Right lobe of liver (tissue), 6 donors: ENCODE measurements around the gene CASKIN1. TPM values are rescaled to one million over a fixed set of nuclear protein-coding genes. Genes with fewer than 3 reads are reported as not detected.

Experiments used
- ATAC-seq, 4 donors: fragments of 200-7000 bp; cut with Tn5 transposase; one replicate each; pipeline ENCODE4 v1.9.1; 2020; ENCODE audit warnings: mild to moderate bottlenecking in 4 of 4, moderate library complexity in 4 of 4
- DNase-seq, 3 donors: peaks; one replicate each; pipeline ENCODE4 v3.0.0-alpha.2; 2020
- H3K27ac ChIP-seq, 3 donors: fragments of 200-600 bp; one replicate each; pipeline ENCODE4 v1.8.0; 2022
- H3K27me3 ChIP-seq, 2 donors: fragments of 200-600 bp; one replicate each; pipeline ENCODE4 v1.8.0; 2022
- H3K36me3 ChIP-seq, 4 donors: fragments of 200-600 bp; sonication (generic) in 1 of 4; one replicate each; pipeline versions ENCODE4 v1.5.1 to v1.8.0; 2017 to 2022; ENCODE audit warnings: control low read depth in 1 of 4
- H3K4me1 ChIP-seq, 4 donors: fragments of 200-600 bp; sonication (generic) in 1 of 4; one replicate each; pipeline versions ENCODE4 v1.5.1 to v1.8.0; 2017 to 2022; ENCODE audit warnings: control low read depth in 1 of 4
- H3K4me3 ChIP-seq, 3 donors: fragments of 200-600 bp; one replicate each; pipeline ENCODE4 v1.8.0; 2022
- H3K9me3 ChIP-seq, 4 donors: fragments of 200-600 bp; sonication (generic) in 1 of 4; one replicate each; pipeline versions ENCODE4 v1.5.1 to v1.8.0; 2017 to 2022; ENCODE audit warnings: control low read depth in 1 of 4
- CTCF ChIP-seq, 4 donors: fragments of 200-600 bp in 3 of 4; fragments of 450-650 bp in 1 of 4; IDR thresholded peaks; one replicate each; pipeline versions ENCODE4 v1.5.1 to v1.8.0; 2016 to 2022; ENCODE audit warnings: antibody characterized with exemption in 4 of 4, mild to moderate bottlenecking in 2 of 4
- POLR2A ChIP-seq: fragments of 450-650 bp; IDR thresholded peaks from one replicate; pipeline ENCODE4 v1.6.1; 2017; ENCODE audit warnings: antibody characterized with exemption, mild to moderate bottlenecking
- WGBS: methylation state at CpG from one replicate; pipeline ENCODE4 v1.1.6; 2018; ENCODE audit warnings: low coverage, low lambda C conversion rate; ENCODE audit not compliant: insufficient coverage; ENCODE audit errors: missing lambda C conversion rate; 5-methylcytosine and 5-hydroxymethylcytosine counted together
- intact Hi-C, 2 donors: fragments of 100-400 bp; cut with DNase I; formaldehyde crosslinking; loops; one replicate each; pipeline versions ENCODE4 v1.11.2 to v1.14.1; 2022
- total RNA-seq, 6 experiments: library from RNA; depleted of rRNA in 2 of 6; stranded (reverse); fragments of >200 nt in 2 of 6; fragmentation: NEBNext Ultra II Directional in 3 of 6; extraction: Animal tissue kit (Norgen Biotek cat#: 25700) in 3 of 6; gene quantifications; one replicate each; pipeline versions ENCODE4 v1.1.0 to v1.2.4, GENCODE V29; 2016 to 2023
- donor health status: DM: no; HTN: yes; CAD: no.
- donor health status: DM: no; HTN: no; CAD: no.
- donor health status: DM: no; HTN: no; CAD: no.
- donor health status: DM: no; HTN: yes; CAD: no.
- donor health status: DM: no; HTN: yes; CAD: no.

Gene CASKIN1
- total RNA-seq, 6 experiments from 2014 or later = not detected

GRCh38 chr16:2189252-2189893, 7.0 kb downstream of the CASKIN1 start:
- DNase-seq = no peak
- 84% methylated on average over 7 of the region's 25 CpGs for WGBS

GRCh38 chr16:2188395-2188794, 8.0 kb downstream of the CASKIN1 start:
- H3K27me3 ChIP-seq = no peaks in the 10 kb centered on the region
- ATAC-seq (no peak), DNase-seq (no peak)
- WGBS = 70% methylated on average over 2 of the region's 8 CpGs
- intact Hi-C loops = no loop called here
- H3K27ac ChIP-seq = no peak overlapping the region
- H3K36me3 ChIP-seq = no peaks in the 10 kb centered on the region
- no peaks in the 10 kb centered on the region for H3K4me1 ChIP-seq
- no peaks in the 10 kb centered on the region for H3K9me3 ChIP-seq
- TF ChIP-seq POLR2A = no peak
- no peak for TF ChIP-seq CTCF (IDR thresholded peaks at IDR 0.05)
- H3K4me3 ChIP-seq = no peak overlapping the region

More at GRCh38 chr16:2189252-2189893, 7.0 kb downstream of the CASKIN1 start:
- H3K4me1 ChIP-seq = no peaks in the 10 kb centered on the region
- no peaks in the 10 kb centered on the region for H3K36me3 ChIP-seq
- H3K27me3 ChIP-seq = no peaks in the 10 kb centered on the region
- TF ChIP-seq POLR2A = no peak
- no peak for TF ChIP-seq CTCF (IDR thresholded peaks at IDR 0.05)
- H3K27ac ChIP-seq = no peak overlapping the region
- H3K9me3 ChIP-seq = no peaks in the 10 kb centered on the region
- intact Hi-C loops = no loop called here
- ATAC-seq = no peak
- no peak overlapping the region for H3K4me3 ChIP-seq

- Histone ChIP-seq H3K27me3 (no peaks in the 10 kb centered on the region), H3K4me3 (no peak overlapping the region), H3K9me3 (no peaks in the 10 kb centered on the region), H3K27ac (no peak overlapping the region), H3K36me3 (no peaks in the 10 kb centered on the region), H3K4me1 (no peaks in the 10 kb centered on the region)
- 100% methylated on average over 1 of the region's 17 CpGs for WGBS
- DNase-seq (no peak), ATAC-seq (no peak)
- no peak for TF ChIP-seq CTCF (IDR thresholded peaks at IDR 0.05)
- no peak for TF ChIP-seq POLR2A
- intact Hi-C loops = no loop called here
Measured at GRCh38 chr16:2187212-2187611, 9.2 kb downstream of the CASKIN1 start.

- no peak overlapping the region for H3K27ac ChIP-seq
- DNase-seq (no peak), ATAC-seq (no peak)
- H3K27me3 ChIP-seq = no peaks in the 10 kb centered on the region
- intact Hi-C loops = no loop called here
- WGBS = 93% methylated on average over 9 of the region's 20 CpGs
- H3K36me3 ChIP-seq = no peaks in the 10 kb centered on the region
- no peak overlapping the region for H3K4me3 ChIP-seq
- TF ChIP-seq POLR2A (no peak), CTCF (IDR thresholded peaks at IDR 0.05) (no peak)
- no peaks in the 10 kb centered on the region for H3K4me1 ChIP-seq
- no peaks in the 10 kb centered on the region for H3K9me3 ChIP-seq
Measured at GRCh38 chr16:2186505-2186904, 9.9 kb downstream of the CASKIN1 start.
